WTC11 (cell line): ENCODE data around the gene KAT6B. TPM values are rescaled to one million over a fixed set of nuclear protein-coding genes. Genes with fewer than 3 reads are reported as not detected.
A peak's percentile ranks its signal among the peaks of the same experiment; 100 is the strongest.

Experiments used
- ATAC-seq: fragments of 200-7000 bp; cut with Tn5 transposase; 2 replicates; pipeline ENCODE4 v1.10.0; 2021; ENCODE audit warnings: mild to moderate bottlenecking, moderate library complexity
- CTCF ChIA-PET: fragments of 300-600 bp; sonication (Branson Sonifier 250); formaldehyde crosslinking; loops from one replicate; lab custom pipeline; 2021; ENCODE audit warnings: antibody characterized with exemption; lab: Charles Lee
- POLR2A ChIA-PET: fragments of 350-600 bp; sonication (Branson Sonifier 250); formaldehyde crosslinking; loops from one replicate; lab custom pipeline; 2021; ENCODE audit warnings: antibody characterized with exemption; lab: Charles Lee
- DNase-seq: peaks from one replicate; pipeline ENCODE4 v3.0.0; 2021; ENCODE audit warnings: low spot score
- H3K27ac Mint-ChIP-seq: 2 replicates; pipeline ENCODE4 v1.8.0; 2021; ENCODE audit warnings: mixed read lengths
- H3K27me3 Mint-ChIP-seq: 2 replicates; pipeline ENCODE4 v1.8.0; 2021; ENCODE audit warnings: low read depth, mild to moderate bottlenecking, moderate library complexity, mixed read lengths
- H3K36me3 Mint-ChIP-seq: 2 replicates; pipeline ENCODE4 v1.8.0; 2021; ENCODE audit warnings: mixed read lengths
- H3K4me1 Mint-ChIP-seq: 2 replicates; pipeline ENCODE4 v1.8.0; 2022; ENCODE audit warnings: mixed read lengths
- H3K4me3 Mint-ChIP-seq: 2 replicates; pipeline ENCODE4 v1.8.0; 2021; ENCODE audit warnings: mild to moderate bottlenecking, moderate library complexity, mixed read lengths
- H3K9me3 Mint-ChIP-seq: 2 replicates; pipeline ENCODE4 v1.8.0; 2021; ENCODE audit warnings: mixed read lengths
- ATF1 ChIP-seq: sonication (generic); formaldehyde crosslinking; IDR thresholded peaks from 2 replicates; pipeline ENCODE4 v1.8.1; 2023; ENCODE audit warnings: mild to moderate bottlenecking, moderate library complexity, missing genetic modification reagents
- CBFB ChIP-seq: sonication (generic); formaldehyde crosslinking; IDR thresholded peaks from 2 replicates; pipeline ENCODE4 v1.8.1; 2022; ENCODE audit warnings: mild to moderate bottlenecking, low read depth, missing genetic modification reagents
- CREM ChIP-seq: sonication (generic); formaldehyde crosslinking; IDR thresholded peaks from 2 replicates; pipeline ENCODE4 v1.8.1; 2022; ENCODE audit warnings: mild to moderate bottlenecking, missing genetic modification reagents, moderate library complexity
- ESRRA ChIP-seq: sonication (generic); formaldehyde crosslinking; IDR thresholded peaks from 2 replicates; pipeline ENCODE4 v1.8.1; 2022; ENCODE audit warnings: mild to moderate bottlenecking, missing genetic modification reagents, borderline replicate concordance
- GABPB1 ChIP-seq: sonication (generic); formaldehyde crosslinking; IDR thresholded peaks from 2 replicates; pipeline ENCODE4 v1.8.1; 2023; ENCODE audit warnings: mild to moderate bottlenecking, missing genetic modification reagents
- MXD4 ChIP-seq: fragments of 250-450 bp; sonication (Bioruptor Pico); IDR thresholded peaks from 2 replicates; pipeline ENCODE4 v1.8.0; 2021; ENCODE audit warnings: mild to moderate bottlenecking, moderate library complexity, borderline replicate concordance
- MYBL2 ChIP-seq: sonication (generic); formaldehyde crosslinking; IDR thresholded peaks from 2 replicates; pipeline ENCODE4 v1.8.1; 2023; ENCODE audit warnings: mild to moderate bottlenecking, moderate library complexity, missing genetic modification reagents
- NFATC4 ChIP-seq: fragments of 250-450 bp; sonication (Bioruptor Pico); IDR thresholded peaks from 2 replicates; pipeline ENCODE4 v1.9.0; 2021; ENCODE audit warnings: mild to moderate bottlenecking
- OVOL2 ChIP-seq: fragments of 250-450 bp; sonication (Bioruptor Pico); IDR thresholded peaks from 2 replicates; pipeline ENCODE4 v1.9.0; 2021; ENCODE audit warnings: mild to moderate bottlenecking, borderline replicate concordance
- RELA ChIP-seq: sonication (generic); formaldehyde crosslinking; IDR thresholded peaks from 2 replicates; pipeline ENCODE4 v1.8.1; 2022; ENCODE audit warnings: missing genetic modification reagents, mild to moderate bottlenecking, borderline replicate concordance
- SMAD4 ChIP-seq: sonication (generic); formaldehyde crosslinking; IDR thresholded peaks from 2 replicates; pipeline ENCODE4 v1.8.0; 2022; ENCODE audit warnings: mild to moderate bottlenecking, missing genetic modification reagents
- TEAD4 ChIP-seq: sonication (generic); formaldehyde crosslinking; IDR thresholded peaks from 2 replicates; pipeline ENCODE4 v1.8.0; 2022; ENCODE audit warnings: mild to moderate bottlenecking, missing genetic modification reagents
- ZNF317 ChIP-seq: sonication (generic); formaldehyde crosslinking; IDR thresholded peaks from 2 replicates; pipeline ENCODE4 v1.8.1; 2023; ENCODE audit warnings: low read depth, mild to moderate bottlenecking, moderate library complexity, missing genetic modification reagents, borderline replicate concordance
- total RNA-seq: library from RNA; stranded (reverse); gene quantifications from 3 replicates; pipeline ENCODE4 v1.2.3, GENCODE V29; 2021
- TF ChIP-seq, protein P1 (sequence below): sonication (generic); formaldehyde crosslinking; IDR thresholded peaks from 2 replicates; pipeline ENCODE4 v1.8.1; 2023; ENCODE audit warnings: mild to moderate bottlenecking, missing genetic modification reagents, moderate library complexity
- TF ChIP-seq, protein P2 (sequence below): fragments of 250-450 bp; sonication (Bioruptor Pico); conservative IDR thresholded peaks from 2 replicates; pipeline ENCODE4 v1.9.0; 2021; ENCODE audit warnings: mild to moderate bottlenecking
- TF ChIP-seq, protein P3 (sequence below): sonication (generic); formaldehyde crosslinking; IDR thresholded peaks from 2 replicates; pipeline ENCODE4 v1.8.0; 2022; ENCODE audit warnings: missing genetic modification reagents
- TF ChIP-seq, protein P4 (sequence below): fragments of 250-450 bp; sonication (Bioruptor Pico); IDR thresholded peaks from 2 replicates; pipeline ENCODE4 v1.9.0; 2021; ENCODE audit warnings: mild to moderate bottlenecking, borderline replicate concordance
- TF ChIP-seq, protein P5 (sequence below): sonication (generic); formaldehyde crosslinking; IDR thresholded peaks from 2 replicates; pipeline ENCODE4 v1.8.1; 2022; ENCODE audit warnings: low read depth, missing genetic modification reagents, borderline replicate concordance

Gene KAT6B
- total RNA-seq, 1 experiment from 2014 or later = 18.5 TPM

DNA sequence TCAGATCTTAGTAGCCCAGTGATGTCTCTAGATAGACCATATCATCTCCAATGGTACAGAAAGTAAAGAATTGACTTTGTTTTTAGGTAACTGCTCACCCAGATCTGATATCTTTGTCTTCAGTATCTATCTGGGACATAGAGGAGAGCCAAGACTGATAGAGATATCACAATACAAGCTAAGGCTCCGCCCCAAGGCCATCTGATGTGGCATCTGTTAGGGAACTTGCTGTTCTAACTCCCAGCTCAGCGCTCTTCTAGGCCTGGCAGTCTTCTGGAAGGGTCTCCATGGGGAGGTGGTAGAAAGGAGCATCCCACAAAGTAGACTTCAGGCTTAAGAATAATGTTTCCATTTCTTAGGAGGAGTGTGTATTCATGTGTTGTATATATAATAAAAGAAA lies 196.7 kb downstream of the KAT6B start:
- no peaks in the 10 kb centered on the region for H3K27me3 Mint-ChIP-seq
- ChIA-PET POLR2A (no interaction called here), CTCF (interaction anchor here (1.3 to 1.7 kb wide), 2 partner anchors 72 to 75 kb away, joined by 4 to 5 read pairs; no protein-coding TSS in a partner anchor)
- no peak for ATAC-seq
- H3K4me3 Mint-ChIP-seq = no peak overlapping the region
- H3K27ac Mint-ChIP-seq = peak overlapping the region; percentile 67; the same call in 1 of the 2 replicates
- no peaks in the 10 kb centered on the region for H3K9me3 Mint-ChIP-seq
- H3K36me3 Mint-ChIP-seq = peaks cover 20% of the 10 kb centered on the region
- TF ChIP-seq, protein P1, sequence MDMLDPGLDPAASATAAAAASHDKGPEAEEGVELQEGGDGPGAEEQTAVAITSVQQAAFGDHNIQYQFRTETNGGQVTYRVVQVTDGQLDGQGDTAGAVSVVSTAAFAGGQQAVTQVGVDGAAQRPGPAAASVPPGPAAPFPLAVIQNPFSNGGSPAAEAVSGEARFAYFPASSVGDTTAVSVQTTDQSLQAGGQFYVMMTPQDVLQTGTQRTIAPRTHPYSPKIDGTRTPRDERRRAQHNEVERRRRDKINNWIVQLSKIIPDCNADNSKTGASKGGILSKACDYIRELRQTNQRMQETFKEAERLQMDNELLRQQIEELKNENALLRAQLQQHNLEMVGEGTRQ = no peak
- TF ChIP-seq MYBL2 = no peak
- TF ChIP-seq OVOL2 (CRISPR knock-in tag) = no peak
- TF ChIP-seq, protein P2, sequence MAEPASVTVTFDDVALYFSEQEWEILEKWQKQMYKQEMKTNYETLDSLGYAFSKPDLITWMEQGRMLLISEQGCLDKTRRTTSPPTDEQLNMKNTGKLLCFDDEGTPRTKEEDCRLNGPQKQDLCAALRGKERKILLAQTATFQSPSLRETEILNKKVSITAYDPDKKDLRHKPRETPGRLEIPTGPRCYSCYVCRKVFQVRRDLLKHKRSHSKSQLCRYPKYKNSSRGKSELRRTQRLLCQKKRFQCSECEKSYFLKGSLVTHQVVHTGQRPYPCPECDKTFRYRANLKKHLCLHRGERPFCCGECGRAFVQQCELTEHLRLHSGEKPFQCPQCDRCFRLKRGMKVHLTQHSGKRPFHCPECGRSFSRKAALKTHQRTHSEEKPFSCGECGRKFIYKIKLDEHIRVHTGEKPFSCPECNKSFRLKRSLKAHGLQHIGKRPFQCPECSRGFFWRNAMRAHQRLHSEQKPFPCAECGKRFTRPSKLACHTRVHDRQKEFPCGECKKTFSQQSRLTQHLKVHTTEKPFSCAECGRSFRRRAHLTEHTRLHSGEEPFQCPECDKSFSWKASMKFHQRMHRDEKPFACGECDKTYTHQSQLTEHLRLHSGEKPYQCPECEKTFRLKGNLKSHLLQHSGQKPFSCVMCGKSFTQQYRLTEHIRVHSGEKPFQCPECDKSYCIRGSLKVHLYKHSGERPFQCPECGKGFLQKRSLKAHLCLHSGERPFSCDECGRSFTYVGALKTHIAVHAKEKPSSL (CRISPR knock-in tag) = no peak
- TF ChIP-seq TEAD4 (CRISPR knock-in tag) = no peak
- TF ChIP-seq GABPB1 (CRISPR knock-in tag) = no peak
- no peak for TF ChIP-seq CBFB (CRISPR knock-in tag)
- TF ChIP-seq ZNF317 (CRISPR knock-in tag) = no peak
- no peak for TF ChIP-seq CREM (CRISPR knock-in tag)
- TF ChIP-seq NFATC4 = no peak
- no peak for TF ChIP-seq MXD4 (CRISPR knock-in tag)
- H3K4me1 Mint-ChIP-seq = peaks cover 19% of the 10 kb centered on the region
- DNase-seq = no peak

- H3K4me3 Mint-ChIP-seq = no peak overlapping the region
- no peak for DNase-seq
- ChIA-PET POLR2A (no interaction called here), CTCF (interaction anchor here (0.5 kb wide), 1 partner anchor 858 kb away, joined by 3 read pairs; no protein-coding TSS in a partner anchor)
- H3K27me3 Mint-ChIP-seq = no peaks in the 10 kb centered on the region
- no peak for ATAC-seq
- H3K27ac Mint-ChIP-seq = no peak overlapping the region
- TF ChIP-seq CREM (CRISPR knock-in tag) = no peak
- TF ChIP-seq ZNF317 (CRISPR knock-in tag) = no peak
- TF ChIP-seq GABPB1 (CRISPR knock-in tag) = no peak
- no peak for TF ChIP-seq RELA (CRISPR knock-in tag)
- no peak for TF ChIP-seq ESRRA (CRISPR knock-in tag)
- TF ChIP-seq SMAD4 (CRISPR knock-in tag) = no peak
- TF ChIP-seq, protein P3, sequence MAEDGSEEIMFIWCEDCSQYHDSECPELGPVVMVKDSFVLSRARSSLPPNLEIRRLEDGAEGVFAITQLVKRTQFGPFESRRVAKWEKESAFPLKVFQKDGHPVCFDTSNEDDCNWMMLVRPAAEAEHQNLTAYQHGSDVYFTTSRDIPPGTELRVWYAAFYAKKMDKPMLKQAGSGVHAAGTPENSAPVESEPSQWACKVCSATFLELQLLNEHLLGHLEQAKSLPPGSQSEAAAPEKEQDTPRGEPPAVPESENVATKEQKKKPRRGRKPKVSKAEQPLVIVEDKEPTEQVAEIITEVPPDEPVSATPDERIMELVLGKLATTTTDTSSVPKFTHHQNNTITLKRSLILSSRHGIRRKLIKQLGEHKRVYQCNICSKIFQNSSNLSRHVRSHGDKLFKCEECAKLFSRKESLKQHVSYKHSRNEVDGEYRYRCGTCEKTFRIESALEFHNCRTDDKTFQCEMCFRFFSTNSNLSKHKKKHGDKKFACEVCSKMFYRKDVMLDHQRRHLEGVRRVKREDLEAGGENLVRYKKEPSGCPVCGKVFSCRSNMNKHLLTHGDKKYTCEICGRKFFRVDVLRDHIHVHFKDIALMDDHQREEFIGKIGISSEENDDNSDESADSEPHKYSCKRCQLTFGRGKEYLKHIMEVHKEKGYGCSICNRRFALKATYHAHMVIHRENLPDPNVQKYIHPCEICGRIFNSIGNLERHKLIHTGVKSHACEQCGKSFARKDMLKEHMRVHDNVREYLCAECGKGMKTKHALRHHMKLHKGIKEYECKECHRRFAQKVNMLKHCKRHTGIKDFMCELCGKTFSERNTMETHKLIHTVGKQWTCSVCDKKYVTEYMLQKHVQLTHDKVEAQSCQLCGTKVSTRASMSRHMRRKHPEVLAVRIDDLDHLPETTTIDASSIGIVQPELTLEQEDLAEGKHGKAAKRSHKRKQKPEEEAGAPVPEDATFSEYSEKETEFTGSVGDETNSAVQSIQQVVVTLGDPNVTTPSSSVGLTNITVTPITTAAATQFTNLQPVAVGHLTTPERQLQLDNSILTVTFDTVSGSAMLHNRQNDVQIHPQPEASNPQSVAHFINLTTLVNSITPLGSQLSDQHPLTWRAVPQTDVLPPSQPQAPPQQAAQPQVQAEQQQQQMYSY = no peak
- TF ChIP-seq, protein P4, sequence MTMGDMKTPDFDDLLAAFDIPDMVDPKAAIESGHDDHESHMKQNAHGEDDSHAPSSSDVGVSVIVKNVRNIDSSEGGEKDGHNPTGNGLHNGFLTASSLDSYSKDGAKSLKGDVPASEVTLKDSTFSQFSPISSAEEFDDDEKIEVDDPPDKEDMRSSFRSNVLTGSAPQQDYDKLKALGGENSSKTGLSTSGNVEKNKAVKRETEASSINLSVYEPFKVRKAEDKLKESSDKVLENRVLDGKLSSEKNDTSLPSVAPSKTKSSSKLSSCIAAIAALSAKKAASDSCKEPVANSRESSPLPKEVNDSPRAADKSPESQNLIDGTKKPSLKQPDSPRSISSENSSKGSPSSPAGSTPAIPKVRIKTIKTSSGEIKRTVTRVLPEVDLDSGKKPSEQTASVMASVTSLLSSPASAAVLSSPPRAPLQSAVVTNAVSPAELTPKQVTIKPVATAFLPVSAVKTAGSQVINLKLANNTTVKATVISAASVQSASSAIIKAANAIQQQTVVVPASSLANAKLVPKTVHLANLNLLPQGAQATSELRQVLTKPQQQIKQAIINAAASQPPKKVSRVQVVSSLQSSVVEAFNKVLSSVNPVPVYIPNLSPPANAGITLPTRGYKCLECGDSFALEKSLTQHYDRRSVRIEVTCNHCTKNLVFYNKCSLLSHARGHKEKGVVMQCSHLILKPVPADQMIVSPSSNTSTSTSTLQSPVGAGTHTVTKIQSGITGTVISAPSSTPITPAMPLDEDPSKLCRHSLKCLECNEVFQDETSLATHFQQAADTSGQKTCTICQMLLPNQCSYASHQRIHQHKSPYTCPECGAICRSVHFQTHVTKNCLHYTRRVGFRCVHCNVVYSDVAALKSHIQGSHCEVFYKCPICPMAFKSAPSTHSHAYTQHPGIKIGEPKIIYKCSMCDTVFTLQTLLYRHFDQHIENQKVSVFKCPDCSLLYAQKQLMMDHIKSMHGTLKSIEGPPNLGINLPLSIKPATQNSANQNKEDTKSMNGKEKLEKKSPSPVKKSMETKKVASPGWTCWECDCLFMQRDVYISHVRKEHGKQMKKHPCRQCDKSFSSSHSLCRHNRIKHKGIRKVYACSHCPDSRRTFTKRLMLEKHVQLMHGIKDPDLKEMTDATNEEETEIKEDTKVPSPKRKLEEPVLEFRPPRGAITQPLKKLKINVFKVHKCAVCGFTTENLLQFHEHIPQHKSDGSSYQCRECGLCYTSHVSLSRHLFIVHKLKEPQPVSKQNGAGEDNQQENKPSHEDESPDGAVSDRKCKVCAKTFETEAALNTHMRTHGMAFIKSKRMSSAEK (CRISPR knock-in tag) = no peak
- TF ChIP-seq, protein P5, sequence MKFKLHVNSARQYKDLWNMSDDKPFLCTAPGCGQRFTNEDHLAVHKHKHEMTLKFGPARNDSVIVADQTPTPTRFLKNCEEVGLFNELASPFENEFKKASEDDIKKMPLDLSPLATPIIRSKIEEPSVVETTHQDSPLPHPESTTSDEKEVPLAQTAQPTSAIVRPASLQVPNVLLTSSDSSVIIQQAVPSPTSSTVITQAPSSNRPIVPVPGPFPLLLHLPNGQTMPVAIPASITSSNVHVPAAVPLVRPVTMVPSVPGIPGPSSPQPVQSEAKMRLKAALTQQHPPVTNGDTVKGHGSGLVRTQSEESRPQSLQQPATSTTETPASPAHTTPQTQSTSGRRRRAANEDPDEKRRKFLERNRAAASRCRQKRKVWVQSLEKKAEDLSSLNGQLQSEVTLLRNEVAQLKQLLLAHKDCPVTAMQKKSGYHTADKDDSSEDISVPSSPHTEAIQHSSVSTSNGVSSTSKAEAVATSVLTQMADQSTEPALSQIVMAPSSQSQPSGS (CRISPR knock-in tag) = no peak
- no peak for TF ChIP-seq ATF1 (CRISPR knock-in tag)
- peaks cover 35% of the 10 kb centered on the region for H3K36me3 Mint-ChIP-seq
- H3K4me1 Mint-ChIP-seq = 0 out of 2 replicates have a peak, but pooled peaks cover under 1% of the 10 kb centered on the region
- no peaks in the 10 kb centered on the region for H3K9me3 Mint-ChIP-seq
These were observed 198.6 kb downstream of the KAT6B start for GRCh38 chr10:75024971-75025523.
